ENCODE measurements around the gene ABLIM1. TPM values are rescaled to one million over a fixed set of nuclear protein-coding genes. Genes with fewer than 3 reads are reported as not detected.

The ABLIM1 gene
- total and polyA plus RNA-seq, 2 of the 4 experiments (the other 2 are of a cell fraction) = 7.7 to 9.9 TPM

GRCh38 chr10:114386452-114386851 is 271.6 kb downstream of the ABLIM1 start:
- H3K23ac ChIP-seq (ENCODE audit: low read depth, low read length) = no peak overlapping the region
- POLR2A ChIA-PET (ENCODE audit: unreplicated experiment) = no interaction called here
- H3K4ac ChIP-seq (ENCODE audit: low read depth, low read length) = no peak overlapping the region
- no peak overlapping the region for H3K4me3 ChIP-seq (ENCODE audit: insufficient read depth, low read depth, low read length)
- H4K20me1 ChIP-seq (ENCODE audit: insufficient read depth, low read length) = no peaks in the 10 kb centered on the region
- H3K9ac ChIP-seq (ENCODE audit: low read depth, low read length) = no peak overlapping the region
- BruUV-seq (replicated peaks) = no TSS peak
- no peaks in the 10 kb centered on the region for H3K79me1 ChIP-seq (ENCODE audit: low read depth in 1 of 2, low read length in 2 of 2)
- H3K27ac ChIP-seq (ENCODE audit: insufficient read depth, low read length) = no peak overlapping the region
- H3K18ac ChIP-seq (ENCODE audit: low read depth, low read length) = no peak overlapping the region
- H3K56ac ChIP-seq (ENCODE audit: extremely low read depth, insufficient read depth, low read length) = no peak overlapping the region
- peaks cover 27% of the 10 kb centered on the region for H3K27me3 ChIP-seq (ENCODE audit: control insufficient read depth, insufficient read depth, low read length)
- no peak overlapping the region for H4K91ac ChIP-seq (ENCODE audit: insufficient read depth, low read depth, low read length)
- no peak overlapping the region for H3K14ac ChIP-seq (replicated peaks; ENCODE audit: low read depth, low read length)
- dilution Hi-C loops (cut with HindIII; ENCODE audit: low sequenced_read_pairs, unreplicated experiment) = no loop called here
- intact Hi-C loops (cut with micrococcal nuclease) = no loop called here
- ATAC-seq (ENCODE audit: low read depth) (no peak), DNase-seq (no peak)
- H4K5ac ChIP-seq (ENCODE audit: low read depth, low read length) = no peak overlapping the region
- no peaks in the 10 kb centered on the region; the same call in 1 of the 2 replicates for H3K36me3 ChIP-seq (ENCODE audit: control insufficient read depth, insufficient read depth, low read length)
- no peak overlapping the region for H2AFZ ChIP-seq (replicated peaks; ENCODE audit: low read length, poor library complexity)
- CTCF ChIA-PET = no interaction called here
- WGBS, 2 experiments (ENCODE audit: extremely low coverage in 2 of 2, insufficient read length in 1 of 2) = 63% methylated on average over 3 of the region's 6 CpGs; no CpG with 5 or more reads in 1 of the 2 experiments
- no peak overlapping the region for H2BK120ac ChIP-seq (ENCODE audit: low read depth, low read length)
- no peak overlapping the region for H2BK5ac ChIP-seq (ENCODE audit: low read depth, low read length, poor library complexity, severe bottlenecking)
- H3K4me2 ChIP-seq (ENCODE audit: low read depth, low read length) = no peak overlapping the region
- H2BK15ac ChIP-seq (ENCODE audit: low read depth, low read length) = no peak overlapping the region
- peak overlapping the region; percentile 63 for H2AK9ac ChIP-seq (replicated peaks; ENCODE audit: low read depth, low read length, poor library complexity)
- H3K9me3 ChIP-seq (ENCODE audit: control insufficient read depth, insufficient read depth, low read length) = no peaks in the 10 kb centered on the region
- TF ChIP-seq SMC3 (IDR thresholded peaks at IDR 0.05; ENCODE audit: low read depth, low read length) = no peak
- TF ChIP-seq CTCF (conservative IDR thresholded peaks at IDR 0.05; ENCODE audit: low read depth, low read length) = no peak
- no peak for TF ChIP-seq CEBPB (IDR thresholded peaks at IDR 0.05; ENCODE audit: low read depth, low read length)
- in situ Hi-C loops (cut with MboI; ENCODE audit: low sequenced_read_pairs) = no loop called here
- no peak overlapping the region for H2BK20ac ChIP-seq (ENCODE audit: low read depth, low read length)
- H3K4me1 ChIP-seq (ENCODE audit: control insufficient read depth, insufficient read depth, low read length) = no peaks in the 10 kb centered on the region
- no peak overlapping the region for H4K8ac ChIP-seq (ENCODE audit: low read depth in 2 of 2, low read length in 2 of 2)
- H3K9me1 ChIP-seq (ENCODE audit: insufficient read depth, low read length) = no peaks in the 10 kb centered on the region
- H2AK5ac ChIP-seq (ENCODE audit: low read depth, low read length) = no peak overlapping the region

All from IMR-90 (cell line).